Skin of body (tissue), 2 donors: Measurements from ENCODE around the gene OGFOD2. TPM values are rescaled to one million over a fixed set of nuclear protein-coding genes. Genes with fewer than 3 reads are reported as not detected.

Source experiments
- DNase-seq: peaks from one replicate; lab custom pipeline; 2025; lab: John Stamatoyannopoulos, UW
- total RNA-seq: library from RNA; depleted of rRNA; stranded (reverse); fragments of >200 nt; gene quantifications from one replicate; pipeline ENCODE4 v1.2.3, GENCODE V29; 2014

The OGFOD2 gene
- total RNA-seq, 1 donor from 2014 or later: 3.4 TPM

DNA sequence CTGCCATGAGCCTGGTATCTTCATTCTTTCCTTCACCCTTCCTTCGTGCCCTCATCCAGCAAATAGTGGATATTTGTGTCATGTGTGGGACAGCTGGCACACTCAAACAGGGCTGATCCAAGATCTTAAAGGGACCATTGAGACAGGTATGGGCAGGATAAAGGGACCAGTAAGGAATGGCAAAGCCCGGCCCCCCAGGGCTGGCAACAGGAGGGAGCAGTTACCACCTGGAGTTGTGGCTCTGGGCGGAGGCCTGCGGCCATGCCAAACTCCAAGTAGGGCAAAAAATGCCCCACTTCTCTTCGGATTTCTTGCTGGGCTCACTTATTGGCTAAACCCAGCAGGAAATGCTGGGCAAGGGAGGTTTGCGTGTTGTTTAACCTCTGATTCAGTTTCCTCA lies 2.1 kb downstream of the OGFOD2 start:
- no peak for DNase-seq

DNA sequence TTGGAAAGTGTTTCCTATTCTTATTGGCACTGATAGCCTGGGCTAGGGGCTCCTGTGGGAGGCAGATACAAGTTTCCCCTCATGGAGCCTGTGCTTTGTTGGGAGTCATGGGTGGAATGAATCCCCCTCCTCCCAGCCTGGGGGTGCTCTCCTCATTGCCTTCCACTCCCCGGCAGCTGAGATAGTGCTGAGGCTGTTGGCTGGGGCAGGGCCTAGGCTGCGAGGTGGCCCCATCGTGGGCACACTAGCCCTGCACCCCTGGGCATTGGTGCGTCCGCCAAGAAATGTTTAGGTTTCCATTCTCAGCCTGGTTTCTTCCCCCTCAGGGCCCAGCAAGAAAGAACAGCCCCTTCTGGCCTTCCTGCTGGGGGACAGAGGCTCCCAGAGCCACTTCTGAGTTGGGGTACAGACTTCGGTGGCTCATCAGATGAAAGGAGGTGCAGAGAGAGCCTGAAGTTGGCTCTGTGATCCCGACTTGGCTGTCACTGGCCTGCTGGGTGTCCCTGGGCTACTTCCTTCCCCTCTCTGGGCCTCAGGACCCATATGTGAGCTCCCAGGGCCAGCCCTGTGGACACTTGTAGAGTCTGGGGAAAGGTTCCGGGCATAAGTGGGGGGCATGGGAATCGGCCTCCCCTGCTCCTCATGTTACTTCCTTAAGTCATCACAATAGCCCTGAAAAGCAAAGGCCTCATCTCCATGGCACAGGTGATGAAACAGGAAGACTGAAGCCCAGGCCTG lies 2.8 kb downstream of the OGFOD2 start:
- no peak for DNase-seq

DNA sequence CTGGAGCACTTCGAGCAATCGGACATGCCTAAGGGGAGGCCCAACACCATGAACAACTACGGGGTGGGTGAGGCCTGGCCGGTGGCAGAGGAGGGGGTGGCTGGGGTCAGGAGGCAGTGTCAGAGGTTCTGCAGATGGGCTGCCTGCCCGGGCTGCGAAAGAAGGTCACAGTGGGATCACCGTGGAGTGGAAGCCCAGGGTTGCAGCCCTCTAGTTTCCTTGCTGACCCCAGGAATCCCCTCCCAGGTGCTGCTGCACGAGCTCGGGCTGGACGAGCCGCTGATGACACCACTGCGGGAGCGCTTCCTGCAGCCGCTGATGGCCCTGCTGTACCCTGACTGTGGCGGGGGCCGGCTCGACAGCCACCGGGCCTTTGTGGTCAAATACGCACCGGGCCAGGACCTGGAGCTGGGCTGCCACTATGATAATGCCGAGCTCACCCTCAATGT lies 3.5 kb downstream of the OGFOD2 start:
- DNase-seq: no peak

DNA sequence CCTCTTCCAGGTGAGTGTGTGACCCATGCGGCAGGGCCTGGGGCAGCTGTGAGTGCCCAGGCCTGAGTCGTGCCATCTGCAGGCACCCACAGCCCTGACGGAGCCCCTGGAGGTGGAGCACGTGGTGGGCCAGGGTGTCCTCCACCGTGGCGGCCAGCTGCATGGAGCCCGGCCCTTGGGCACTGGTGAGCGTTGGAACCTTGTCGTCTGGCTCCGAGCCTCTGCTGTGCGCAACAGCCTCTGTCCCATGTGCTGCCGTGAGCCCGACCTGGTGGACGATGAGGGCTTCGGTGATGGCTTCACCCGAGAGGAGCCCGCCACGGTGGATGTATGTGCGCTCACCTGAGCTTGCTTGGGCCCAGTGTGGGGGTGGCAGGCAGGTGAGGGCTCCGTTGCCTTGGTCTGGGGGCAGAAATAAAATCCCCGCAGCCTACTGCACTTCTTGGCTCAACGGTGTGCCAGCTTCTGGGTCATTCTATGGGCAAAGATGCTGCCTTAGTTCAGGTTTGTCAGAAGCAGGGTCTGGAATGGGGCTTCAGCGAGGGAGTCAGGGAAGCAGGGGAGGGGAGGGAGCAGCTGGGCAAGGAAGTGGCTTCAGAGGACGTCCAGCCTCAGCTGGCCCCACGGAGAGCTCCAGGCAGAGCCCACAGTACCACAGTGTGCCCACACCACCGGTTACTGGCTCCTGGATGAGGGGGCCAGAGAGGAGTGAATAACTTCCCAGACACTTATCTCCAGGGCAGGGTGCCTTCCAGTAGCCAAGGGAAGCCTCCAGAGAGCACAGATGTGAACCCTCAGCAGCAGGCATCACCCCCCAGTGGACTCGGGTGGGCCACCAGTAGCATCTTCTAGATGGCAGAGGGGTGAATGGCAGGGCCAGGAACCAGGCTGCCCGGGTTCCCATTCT lies 4.2 kb downstream of the OGFOD2 start:
- DNase-seq: no peak

DNA sequence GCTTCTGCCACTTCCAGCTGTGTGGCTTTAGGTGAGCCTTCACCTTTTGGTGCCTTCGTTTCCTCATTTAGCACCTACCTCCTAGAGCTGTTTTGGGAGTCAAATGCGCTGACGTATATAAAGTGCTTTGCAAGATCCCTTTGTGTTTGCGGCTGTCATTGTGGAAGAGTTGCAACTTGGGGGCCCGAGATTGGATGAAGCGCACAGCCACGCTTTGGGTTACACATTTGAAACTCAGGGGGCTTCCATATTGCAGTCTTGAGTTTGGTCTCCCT lies 4.8 kb downstream of the OGFOD2 start:
- DNase-seq: no peak

DNA sequence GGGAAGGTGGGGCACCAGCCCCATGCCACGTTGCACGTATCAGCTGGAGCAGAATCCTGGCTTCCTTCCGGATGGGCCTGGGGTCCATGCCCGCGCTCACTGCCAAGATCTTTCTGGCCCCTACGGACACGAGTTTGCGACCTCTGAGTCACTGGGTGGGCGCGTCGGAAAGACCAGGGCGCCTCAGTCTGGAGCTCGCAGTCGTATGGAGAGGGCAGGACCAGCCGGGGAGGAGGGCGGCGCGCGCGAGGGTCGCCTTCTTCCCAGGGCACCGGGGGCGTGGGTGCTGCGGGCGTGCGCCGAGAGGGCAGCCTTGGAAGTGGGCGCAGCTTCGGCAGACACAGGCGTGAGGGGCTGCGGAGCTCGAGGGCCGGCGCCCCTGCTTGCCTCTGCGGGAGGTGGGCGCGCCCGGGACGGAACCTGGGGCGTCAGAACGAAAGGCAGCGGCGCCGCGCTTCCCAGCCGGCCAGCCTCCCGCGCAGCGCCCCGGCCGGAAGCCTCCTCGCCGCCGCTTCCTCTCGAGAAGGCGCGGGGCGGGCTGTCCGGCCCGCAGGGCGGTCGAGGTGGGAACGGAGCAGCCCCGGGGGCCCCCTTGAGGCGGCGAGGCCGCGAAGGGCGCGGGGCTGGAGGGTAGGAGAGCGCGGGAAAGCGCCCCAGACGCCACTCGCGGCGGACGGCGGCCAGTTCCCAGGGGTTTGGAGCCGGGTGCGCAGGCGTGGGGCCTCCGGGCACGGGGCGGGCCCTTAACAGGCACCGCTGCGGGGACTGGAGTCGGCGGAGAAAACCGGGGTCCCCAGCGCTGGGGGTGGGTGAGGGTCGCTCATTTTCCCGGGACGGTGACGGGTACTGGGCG lies 5.4 kb downstream of the OGFOD2 start, which contains the start of gene ARL6IP4:
Gene ARL6IP4 (plus strand): TSS at position 499 of the 853 bp plus-strand sequence. CDS start 459 bp downstream, outside the sequence.
- DNase-seq: peak; percentile 16

DNA sequence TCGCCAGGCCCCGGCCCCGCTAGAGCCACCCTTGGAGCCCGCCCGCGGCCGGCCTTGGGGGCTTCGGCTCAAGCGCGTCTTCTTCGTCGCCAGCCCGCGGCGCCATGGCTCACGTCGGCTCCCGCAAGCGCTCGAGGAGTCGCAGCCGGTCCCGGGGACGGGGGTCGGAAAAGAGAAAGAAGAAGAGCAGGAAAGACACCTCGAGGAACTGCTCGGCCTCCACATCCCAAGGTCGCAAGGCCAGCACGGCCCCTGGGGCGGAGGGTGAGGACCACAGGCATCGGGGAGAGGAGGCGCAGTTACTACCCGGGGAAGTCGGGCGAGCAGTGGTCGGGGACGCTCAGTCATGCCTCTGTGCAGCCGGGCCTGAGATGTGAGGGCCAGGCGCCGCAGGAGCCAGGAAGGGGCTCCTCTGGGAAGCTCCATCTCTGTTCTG lies 6.0 kb downstream of the OGFOD2 start:
- DNase-seq: no peak

DNA sequence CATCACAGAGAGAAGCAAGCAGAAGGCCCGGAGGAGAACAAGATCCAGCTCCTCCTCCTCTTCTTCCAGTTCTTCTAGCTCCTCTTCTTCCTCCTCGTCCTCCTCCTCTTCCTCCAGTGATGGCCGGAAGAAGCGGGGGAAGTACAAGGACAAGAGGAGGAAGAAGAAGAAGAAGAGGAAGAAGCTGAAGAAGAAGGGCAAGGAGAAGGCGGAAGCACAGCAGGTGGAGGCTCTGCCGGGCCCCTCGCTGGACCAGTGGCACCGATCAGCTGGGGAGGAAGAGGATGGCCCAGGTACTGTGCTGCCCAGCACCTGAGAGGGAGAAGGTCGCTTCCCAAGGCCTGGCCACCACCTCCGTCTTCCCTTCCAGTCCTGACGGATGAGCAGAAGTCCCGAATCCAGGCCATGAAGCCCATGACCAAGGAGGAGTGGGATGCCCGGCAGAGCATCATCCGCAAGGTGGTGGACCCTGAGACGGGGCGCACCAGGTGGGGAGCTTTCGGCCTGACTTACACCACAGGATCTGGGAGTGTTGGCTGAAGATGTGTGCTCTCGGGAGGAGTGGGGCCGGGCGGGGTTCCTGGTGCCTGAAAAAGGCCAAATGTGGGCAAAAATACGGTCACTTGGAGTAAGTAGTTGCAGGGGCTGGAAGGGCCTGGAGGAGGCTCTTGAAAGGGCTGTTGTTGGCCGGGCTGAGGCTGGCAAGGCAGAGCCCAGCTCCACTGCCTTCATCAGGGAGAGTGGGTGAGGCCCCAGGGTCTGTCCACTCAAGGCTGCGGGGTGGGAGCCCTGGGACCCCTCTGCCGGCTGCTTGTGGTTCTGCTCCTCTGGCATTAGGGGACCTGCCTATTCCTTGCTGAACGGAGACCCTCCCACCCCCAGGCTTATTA lies 6.8 kb downstream of the OGFOD2 start:
- no peak for DNase-seq

DNA sequence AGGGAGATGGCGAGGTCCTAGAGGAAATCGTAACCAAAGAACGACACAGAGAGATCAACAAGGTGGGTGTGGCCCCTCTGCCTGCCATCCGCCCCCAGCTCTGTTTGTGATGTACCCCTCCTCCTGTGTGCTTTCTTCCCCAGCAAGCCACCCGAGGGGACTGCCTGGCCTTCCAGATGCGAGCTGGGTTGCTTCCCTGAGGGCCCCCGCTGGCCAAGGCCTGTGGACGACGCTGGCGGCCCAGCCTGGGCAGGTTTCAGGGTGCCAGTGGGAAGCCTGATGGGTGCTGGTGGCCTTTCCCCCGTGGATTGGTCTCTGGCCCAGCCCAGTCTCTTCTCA lies 7.4 kb downstream of the OGFOD2 start:
- DNase-seq: no peak

DNA sequence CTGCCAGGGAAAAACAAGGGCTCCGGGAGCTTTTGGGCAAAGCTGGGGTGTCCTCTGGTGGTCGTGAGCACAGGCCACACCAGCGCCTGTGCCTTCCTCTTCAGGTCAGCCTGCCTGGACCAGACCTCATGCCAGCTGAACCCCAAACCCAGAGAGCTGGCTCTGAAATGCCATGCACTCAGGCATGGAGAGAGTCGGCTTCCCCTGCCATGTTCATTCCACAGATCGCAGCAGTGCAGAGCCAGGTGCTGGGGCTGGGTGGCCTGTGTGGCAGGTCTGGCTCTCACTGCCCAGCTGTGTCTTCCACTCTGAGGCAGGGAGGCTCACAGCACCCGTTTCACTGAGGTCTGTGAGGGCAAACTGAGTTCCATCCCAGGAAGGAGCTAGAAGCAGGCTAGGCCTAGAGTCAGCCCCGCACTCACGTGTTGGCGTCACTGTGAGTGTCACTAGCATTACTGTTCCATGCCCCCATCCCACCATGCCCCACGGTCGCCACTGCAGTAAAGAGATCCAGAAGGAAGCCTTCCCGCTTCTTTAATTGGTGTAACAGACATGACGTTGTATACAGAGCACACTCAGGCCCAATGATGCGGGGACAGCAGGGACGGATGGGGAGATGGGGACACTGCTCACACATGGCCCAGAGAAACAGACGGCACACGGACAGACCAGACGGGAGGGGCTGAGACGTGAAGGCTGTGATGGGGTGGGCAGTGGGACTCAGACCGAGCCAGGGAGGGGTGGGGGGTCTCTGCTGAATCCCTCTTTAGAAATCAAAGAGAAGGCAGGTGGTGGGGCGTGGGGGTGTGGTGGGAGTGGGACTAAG lies 8.1 kb downstream of the OGFOD2 start:
- DNase-seq: no peak

DNA sequence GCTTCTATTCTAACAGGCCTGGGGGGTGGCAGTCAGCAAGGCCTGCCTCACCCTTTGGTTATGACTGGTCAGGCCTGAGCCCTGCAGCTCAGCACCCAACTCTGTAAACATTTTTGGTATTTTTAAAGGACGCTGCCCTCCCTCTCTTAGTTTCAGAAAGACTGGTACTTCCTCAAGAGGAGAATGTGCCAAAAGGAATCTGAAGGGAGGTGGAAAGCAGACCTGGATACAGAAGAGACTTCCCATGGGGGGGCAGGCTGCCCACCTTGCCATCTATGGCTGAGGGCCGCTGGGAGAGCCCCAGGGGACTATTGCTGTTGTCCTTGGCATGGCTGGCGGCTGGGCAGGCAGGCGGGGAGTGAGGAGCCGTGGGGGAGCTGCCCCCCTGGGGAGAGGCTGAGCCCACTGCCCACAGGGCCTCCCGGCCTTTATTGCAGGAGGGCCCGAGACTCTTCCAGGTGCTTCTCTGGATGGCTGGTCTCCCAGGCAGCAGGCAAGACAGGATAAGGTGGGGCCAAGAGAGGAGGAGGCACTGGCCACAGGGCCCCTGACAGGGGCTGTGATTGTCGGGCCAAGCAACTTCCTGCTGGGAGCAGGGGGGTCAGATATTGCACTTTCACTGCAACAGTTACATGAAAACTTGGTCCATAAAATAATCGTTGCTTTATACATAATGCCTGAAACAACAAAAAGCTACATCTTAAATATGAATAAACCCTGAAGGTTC lies 8.9 kb downstream of the OGFOD2 start:
- DNase-seq: no peak

DNA sequence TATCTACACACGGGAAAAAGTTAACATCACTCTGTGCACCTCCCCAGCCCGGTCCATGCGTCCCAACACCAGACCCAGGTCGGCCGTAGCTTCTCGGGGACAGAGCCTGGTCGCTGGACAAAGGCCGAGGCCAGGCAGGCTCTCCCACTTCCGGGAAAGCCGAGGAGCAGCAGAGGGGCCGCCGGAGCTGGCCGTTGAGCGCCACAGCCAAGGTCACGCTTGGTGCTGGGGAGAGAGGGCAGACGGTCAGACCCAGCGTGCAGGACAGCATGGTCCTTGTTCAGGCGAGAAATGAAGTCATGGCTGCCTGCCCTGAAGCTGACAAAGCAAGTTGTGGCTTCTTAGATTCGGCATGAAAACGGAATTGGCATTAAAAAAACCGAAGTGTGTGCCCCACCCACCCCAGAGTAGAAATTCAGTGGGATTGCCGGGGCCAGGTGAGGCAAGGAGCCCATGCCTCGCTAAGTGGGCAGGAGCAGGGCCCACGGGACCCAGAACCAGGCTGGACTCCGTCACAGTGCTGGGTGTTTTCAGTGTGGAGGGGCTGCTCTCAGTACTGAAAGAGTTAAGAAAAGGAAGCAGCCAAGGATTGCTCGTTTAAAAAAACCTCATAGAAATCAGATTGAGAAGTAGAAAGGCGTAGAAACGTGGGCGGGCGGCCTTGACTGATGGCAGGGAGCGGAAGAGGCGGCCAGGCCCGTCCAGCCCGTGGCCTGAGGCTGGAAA lies 9.7 kb downstream of the OGFOD2 start:
- DNase-seq: no peak

DNA sequence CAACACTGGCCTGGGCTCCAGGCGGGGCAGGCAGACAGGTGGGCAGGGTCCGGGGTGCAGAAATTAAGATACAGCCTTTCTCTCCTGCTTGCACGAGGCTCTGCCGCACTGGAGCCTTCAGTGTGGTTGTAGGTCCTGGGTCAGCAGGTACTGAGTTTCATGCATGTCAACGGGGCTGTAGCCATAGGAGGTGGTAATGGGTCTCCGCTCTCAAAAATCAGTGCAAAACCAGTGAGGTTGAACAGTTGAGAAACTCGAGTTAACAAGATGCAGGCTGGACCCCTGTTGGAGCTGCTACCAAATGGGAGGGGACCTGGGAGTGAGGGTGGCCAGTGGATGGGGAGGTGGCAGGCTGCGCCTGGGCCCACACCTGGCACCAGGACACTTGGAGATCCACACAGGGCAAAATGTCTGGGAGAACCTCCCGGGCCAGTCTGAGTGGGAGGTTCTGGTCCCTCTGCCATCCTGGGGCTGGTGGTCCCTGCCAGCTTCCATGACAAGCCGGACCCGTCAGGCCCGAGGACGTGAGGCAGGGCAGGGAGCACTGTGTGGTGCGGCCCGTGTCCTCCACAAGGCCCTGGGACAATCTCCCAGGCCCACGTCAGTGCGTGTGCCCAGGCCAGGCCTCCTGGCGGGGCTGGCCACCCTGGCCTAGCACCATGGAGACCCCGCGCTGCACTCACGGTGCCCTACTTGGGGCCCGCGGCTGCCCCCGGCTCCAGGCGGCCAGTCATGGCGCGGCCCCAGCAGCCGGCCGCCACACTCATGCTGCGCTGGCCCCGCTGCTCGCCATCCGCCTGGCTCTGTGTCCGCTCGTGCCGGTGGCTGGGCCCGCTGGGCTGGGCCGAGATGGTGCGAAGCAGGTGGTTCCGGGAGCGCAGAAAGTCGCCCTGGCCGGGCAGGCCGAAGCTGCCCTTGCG lies 10.6 kb downstream of the OGFOD2 start:
- no peak for DNase-seq

DNA sequence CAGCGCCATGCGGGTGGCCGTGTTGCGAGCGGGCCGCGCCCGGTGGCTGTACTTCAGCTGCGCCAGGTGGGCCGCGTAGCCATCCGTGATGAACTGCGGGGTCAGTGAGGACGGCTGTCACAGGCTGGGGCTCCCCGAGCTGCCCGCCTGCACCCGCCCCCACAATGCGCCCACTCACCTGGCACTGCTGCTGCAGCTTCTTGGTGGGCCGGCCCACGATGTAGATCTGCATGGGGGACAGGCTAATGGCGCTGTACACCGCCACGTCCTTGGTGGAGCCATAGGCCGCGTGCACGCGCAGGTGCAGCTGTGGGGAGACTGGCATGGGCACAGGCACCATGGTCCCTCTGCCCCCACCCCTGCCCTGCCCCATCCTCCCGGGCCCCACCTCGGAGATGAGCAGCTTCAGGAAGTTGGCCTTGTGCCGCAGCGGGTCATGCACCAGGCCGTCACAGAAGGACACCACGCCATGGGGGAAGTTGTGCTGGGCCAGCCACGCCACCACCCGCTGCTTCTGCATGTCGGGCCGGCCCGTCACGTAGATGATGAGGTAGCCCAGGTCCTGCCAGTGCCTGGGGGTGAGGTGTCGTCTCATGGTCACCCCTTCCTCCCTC lies 11.3 kb downstream of the OGFOD2 start:
- no peak for DNase-seq

DNA sequence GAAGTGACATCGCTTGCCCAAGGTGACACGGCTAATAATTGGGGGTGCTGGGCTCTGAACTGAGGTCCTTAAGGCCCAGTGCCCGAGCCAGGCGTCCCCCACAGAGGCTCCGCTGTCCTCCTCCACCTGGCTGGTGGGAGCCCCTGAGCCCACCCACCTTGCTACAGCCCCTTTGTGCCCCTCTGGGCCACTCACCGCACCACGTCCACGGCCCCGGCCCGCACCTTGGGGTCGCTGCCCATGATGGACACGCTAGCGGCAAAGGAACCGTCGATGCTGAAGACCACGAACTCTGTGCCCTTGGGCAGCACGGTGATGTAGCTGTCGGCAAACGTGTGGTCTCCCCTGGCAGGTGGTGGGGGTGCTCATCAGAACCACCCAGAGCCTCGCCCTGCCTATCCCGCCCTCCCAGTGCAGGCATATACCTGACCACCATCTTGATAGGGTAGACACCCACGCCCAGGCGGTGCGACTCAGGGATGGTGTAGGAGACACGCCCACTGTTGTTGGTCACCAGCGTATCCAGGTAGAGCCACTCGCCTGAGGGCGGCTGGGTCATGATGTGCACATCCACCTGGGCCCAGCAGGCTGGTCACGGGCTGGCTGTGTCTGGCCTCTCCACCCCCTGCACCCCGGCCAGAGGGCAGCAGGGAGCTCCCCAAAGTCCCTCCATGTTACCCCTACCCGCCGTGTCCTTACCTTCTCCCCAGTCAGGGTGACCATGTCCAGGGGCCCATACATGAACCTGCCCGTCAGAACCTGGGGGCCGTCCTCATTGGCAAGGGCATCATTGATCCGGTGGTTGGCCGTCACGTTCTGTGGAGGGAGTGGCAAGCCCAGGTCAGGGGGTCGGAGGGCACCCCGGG lies 12.3 kb downstream of the OGFOD2 start:
- no peak for DNase-seq

DNA sequence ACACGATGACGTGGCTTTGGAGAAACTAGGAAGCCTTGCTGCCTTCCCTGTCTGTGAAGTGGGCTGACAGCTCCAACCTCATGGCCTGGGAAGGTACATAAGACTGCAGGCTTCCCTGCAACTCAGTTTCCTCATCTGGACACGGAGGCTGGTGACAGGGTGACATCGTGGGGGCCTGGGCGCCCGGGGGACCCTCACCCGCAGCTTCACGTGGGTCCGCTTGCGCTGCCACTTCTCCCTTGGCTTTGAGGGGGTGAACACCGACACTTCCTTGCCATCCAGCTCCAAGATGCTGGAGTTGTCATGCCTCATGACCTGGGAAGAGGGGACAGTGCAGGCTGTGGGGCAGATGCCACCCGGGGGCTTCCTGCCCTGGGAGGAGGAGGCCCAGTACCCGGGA lies 13.0 kb downstream of the OGFOD2 start:
- DNase-seq: no peak
